ENCODE data around the gene CDH4.

The CDH4 gene

DNA sequence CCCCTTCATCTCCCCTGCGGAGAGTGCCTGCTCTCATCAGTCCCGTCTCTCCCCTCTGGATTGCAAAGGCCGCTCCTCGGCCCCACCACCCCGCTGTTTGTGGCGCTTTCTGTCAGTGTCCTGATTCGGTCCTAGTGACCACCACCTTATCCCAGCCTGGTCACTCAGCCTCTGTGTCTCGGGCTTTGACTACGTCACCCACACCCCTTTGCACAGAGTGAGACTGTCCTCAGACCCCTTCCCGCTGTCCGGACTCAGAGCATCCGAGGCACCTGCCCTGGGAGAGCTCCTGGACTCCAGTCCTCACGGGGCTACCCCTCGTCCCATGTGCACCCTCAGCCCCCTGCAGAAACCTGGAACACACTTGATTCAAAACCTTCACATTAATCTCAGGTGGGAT lies 433.4 kb downstream of the CDH4 start:
- DNase-seq, result no peak

DNA sequence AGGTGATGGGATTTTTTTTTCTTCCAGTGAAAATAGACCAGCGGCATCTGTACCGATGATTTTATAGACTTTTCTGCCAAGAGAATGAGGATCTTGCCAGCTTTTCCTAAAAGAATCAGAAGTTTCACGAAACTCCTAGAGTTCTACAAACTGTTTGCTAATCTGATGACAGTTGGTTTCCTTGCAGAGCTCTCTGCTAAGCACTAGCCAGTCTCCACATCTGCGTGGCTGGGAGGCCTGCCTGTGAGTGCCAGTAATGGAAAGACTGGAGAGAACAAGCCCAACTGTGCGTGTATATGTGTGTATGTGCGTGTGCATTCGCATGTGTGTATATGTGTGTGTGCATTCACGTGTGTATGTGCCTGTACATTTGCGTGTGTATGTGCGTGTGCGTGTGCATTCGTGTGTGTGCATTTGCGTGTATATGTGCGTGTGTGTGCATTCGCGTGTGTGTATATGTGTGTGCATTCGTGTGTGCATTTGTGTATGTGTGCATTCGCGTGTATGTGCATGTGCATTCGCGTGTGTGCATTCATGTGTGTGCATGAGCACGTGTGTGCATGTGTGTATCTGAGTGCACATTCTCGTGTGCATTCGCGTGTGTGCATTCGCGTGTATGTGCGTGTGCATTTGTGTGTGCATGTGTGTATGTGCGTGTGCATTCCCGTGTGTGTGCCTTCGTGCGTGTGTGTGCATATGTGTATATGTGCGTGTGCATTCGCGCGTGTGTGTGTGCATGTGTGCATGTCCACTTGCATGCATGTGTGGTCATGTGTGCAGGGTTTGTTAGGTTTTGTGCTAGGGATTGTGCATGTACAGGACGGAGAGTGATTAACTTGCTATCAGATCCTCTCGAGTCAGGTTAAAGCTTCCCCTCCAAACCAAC lies 434.2 kb downstream of the CDH4 start:
- DNase-seq, result no peak

DNA sequence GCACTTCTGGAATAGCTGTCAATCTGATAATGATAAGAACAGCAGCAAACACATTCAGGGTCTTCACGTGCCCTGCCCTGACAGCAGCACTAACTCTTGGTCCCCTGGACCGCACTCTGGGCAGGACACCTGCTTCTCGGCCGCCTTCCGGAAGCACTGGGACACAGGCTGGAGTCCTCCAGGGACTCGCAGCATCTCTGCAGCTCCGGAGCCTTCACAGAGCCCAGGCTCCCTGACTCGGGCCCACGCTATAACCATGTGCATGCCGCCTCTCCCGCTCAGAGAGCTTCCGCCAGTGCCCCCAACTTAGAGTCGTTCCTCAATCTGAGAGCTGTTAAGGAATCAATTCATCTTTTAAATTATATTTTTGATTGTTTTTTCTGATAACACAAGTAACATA lies 436.4 kb downstream of the CDH4 start:
- no peak for DNase-seq

DNA sequence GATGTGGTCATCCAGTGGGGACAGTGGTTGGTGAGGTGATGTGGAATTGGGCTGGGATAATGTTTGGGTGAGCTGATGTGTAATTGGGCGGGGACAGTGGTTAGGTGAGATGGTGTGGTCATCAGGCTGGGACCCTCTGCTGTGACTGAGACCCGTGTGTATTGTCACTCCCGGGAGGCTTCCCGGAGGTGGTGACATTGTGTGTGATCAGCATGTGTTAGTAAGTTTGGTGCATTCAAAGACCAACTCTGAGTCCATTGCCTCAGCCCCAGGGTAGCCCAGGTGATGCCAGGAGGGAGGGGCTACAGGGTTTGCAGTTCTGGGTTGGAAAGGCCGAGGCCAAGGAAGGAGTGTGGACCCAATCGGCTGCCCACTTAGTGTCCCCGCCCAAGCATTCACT lies 438.1 kb downstream of the CDH4 start:
- DNase-seq, result no peak

DNA sequence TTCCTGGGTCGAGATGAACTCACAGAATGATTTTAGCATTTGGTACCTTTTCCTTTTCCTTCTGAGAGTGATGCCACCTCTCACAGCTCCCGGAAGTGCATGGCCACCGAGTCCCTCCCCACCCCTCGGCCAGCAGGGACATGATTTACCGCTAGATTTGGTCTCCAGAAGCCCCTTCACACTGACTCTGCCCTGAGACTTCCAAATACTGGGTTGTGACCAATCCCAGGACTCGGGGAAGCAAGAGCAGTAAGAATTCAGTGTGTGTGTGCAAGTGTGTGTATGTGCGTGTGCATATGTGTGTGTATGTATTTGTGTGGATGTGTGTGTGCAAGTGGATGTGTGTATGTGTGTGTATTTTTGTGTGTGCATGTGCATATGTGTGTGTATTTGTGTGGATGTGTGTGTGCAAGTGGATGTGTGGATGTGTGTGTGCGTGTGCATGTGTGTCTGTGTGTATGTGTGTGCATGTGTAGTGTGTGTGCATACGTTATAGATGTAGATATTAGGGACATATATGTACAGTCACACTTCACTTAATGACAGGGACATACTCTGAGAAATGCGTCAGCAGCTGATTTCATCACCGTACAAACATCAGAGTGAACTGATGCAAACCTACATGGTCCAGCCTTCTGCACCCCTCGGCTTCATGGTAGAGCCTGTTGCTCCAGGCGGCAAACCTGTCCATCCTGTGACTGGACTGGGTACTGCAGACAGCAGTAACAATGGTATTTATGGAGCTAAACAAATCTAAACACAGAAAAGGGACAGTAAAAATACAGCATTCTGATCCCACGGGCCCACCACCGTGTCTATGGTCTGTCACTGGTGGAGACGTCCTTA lies 439.2 kb downstream of the CDH4 start:
- DNase-seq, result no peak

DNA sequence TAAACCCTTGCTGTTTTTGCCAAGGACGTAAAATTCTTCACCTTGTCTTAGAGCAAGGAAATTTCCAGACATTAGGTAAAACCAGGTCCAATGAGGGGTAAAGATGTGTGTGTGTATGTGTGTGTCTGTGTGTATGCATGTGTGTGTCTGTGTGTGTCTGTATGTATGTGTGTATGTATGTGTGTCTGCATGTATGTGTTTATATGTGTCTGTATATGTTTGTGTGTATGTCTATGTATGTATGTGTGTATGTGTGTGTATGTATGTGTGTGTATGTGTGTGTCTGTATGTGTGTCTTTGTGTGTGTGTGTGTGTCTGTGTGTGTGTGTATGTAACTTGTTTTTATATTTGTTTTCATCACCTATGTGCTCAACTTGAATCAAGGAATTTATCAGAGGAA lies 439.9 kb downstream of the CDH4 start:
- no peak for DNase-seq

DNA sequence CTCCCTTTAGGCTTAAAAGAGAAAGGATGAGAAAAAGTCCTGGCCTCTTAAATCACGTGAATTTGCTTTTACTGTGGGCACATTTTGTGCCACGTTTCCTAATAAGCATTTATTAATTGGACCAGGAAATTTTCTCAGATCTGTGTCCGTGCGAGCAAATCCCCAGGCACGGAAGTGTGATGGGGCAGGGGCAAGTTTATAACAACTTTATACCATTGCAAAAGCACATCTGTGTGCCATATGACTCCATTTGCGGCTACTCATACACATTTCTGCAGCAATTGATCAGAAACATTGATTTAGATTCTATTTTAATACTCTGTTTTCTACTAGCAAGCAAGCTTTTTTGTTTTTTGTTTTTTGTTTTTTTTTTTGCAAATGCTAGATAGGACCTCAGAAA lies 440.4 kb downstream of the CDH4 start:
- DNase-seq, result no peak

DNA sequence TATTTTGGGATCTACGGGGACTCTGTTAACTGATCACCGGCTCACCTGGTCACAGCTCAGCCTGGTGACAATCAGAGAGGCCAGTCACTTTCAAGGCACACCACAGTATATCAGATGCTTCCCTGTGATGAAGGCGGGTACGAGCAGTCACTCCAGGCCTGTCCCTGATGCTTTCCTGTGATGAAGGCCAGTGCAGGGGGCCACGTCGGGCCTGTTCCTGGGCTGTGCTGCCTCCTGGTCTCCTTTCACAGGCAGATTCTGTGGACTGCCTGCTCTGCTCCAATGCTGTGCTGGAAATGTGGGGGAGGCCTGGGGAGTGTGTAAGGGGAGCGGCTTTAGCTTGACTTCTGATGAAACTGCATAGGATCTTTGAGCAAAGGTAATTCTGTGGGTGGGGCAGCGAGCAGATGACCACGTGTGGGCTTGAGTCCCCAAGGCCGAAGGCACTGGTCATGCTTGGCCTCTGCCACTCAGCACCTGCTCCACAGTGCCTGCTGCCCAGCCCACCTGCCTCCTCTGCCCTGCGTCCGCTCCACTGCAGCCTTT lies 441.1 kb downstream of the CDH4 start:
- DNase-seq, result no peak

DNA sequence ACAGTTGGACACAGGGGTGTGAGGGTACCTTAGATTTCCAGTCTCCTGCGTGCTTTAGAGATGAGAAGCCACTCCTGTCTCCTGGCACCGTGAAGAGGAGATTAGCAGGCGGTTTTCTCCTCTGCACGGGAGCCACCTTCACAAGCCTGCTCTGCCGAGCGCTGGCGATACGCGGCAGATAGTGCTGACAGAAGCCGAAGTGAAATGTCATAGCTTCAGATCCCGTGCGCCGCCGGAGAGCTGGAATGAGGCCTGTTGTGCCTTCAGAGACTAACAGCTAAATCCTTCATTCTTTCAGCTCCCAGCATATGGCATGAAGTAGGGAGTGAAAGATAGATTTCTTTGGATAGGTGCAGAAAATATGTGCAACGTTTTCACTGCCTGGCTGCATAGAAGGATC lies 442.6 kb downstream of the CDH4 start:
- DNase-seq, result no peak

DNA sequence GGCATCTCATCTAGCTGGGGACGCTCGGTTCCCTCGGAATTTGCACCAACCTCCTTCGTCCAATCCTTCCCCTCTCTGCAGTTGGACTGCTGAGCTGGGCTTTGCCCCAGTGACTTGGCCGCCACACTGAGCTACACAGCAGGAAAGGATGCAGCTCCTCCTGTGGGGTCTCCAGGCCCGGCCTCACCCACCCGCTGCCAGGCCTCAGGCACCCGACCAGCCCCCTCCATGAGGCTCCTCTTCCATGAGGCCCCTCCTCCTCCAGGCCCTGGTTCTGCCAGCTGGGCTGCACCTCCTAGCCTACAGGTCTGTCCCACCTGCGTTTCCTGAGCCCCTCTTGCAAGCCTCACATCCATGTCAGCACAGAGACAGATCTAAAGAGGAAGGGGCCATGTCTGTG lies 443.7 kb downstream of the CDH4 start:
- DNase-seq, result no peak

DNA sequence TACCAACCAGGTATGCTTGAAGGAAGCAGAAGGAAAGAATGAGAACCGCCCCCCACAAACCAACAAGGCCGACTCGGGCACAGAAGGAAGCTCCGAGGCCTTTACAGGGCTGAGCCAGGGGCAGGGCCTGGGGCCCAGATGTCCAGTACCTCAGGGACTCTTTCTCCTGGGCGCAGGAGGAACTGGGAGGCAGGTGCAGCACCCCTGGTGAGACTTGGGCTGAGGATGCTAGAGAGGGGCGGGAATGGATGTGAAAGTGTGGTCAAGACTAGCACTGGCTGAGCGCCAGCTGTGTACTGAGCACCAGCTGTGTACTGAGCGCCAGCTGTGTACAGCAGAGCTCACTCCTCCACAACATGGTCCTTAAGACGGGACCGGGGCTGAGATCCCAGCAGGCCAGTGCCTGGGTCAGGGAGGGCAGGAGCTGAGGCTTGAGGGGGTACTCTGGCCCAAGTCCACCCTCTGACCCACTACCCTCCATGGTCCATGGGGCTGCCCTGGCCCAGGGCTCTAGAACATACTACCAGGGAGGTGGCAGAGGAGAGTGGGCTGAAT lies 444.2 kb downstream of the CDH4 start:
- DNase-seq, result no peak

DNA sequence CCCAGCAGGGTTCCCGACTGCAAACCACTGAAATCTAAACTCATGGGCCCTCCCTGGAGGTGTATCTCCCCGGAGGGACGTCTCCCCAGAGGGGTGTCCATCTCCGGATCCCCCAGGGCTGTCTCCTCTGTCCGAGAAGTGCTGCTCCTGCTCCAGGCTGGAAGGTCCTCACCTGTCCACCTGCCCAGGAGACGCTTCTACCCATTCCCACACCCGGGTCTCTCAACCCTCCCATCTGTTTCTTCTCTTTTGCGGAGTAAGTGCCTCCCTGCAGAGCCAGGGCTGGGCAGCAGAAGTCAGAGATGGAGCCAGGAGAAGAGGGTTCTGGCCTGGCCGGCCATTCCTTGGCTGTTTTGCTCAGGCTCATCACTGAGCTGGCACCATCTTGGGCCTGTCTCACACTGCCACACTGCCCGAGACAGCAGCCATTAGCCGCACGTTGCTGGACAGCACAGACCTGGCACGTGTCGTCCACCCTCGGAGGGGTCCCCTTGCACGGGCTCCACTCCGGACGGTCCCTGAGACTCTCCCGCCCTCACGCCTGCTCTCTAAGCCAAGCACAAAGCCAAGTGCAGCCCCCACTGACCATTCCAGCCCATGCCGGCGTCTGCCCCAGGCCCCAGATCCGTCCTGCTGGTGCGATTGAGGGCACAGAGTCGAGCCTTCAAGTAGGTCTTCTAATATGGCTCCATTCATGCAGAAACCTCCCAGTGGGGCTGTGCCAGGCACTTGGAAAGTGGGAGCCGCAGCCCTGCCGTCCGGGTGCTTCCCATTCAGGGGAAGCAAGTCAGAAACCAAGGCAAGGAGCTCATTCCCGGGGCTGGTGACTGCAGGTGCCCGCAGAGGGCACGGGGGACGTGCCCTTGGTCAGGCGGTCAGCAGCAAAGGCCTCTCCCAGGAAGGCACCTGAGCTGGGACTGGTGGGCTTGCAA lies 445.9 kb downstream of the CDH4 start:
- no peak for DNase-seq

DNA sequence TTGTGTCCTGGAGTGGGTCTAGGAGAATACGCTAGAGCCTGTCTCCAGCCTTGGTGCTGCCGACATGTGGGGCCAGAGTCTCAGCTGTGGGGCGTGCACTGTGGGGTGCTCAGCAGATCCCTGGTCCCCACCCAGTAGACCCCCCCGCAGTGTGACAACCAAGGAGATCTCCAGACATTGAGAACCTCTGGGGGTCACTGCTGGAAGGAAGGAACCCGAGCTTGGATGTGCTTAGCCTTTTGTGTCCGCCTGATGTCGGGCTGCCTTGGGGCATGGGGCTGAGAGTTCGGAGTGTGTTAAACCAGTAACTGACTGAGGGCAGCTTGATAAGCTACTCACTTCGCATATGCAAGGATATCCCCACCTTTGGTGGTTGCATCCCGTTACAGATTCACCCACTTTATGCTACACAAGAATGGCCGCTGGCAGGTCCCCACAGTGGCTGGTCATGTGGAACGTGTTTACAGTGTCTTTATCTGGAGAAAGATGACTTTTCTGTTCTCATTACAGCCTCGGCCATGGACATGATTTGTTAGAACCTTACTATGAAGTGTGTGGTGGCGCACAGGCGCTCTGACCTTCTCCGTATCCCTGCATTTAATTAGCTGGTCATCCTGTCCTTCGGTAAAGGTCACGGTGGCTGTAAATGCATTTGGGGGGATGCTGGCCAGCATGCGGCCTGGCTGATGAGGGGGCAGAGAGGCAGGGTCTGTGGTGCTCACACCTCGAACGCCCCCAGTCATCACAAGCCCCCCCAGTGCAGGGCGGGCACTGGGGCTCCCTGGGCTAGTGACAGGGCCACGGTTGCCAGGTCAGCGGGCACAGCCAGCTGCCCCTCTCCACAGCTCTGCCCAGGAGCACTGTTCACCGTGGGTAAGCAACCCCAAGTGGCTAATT lies 446.8 kb downstream of the CDH4 start:
- DNase-seq, result no peak

DNA sequence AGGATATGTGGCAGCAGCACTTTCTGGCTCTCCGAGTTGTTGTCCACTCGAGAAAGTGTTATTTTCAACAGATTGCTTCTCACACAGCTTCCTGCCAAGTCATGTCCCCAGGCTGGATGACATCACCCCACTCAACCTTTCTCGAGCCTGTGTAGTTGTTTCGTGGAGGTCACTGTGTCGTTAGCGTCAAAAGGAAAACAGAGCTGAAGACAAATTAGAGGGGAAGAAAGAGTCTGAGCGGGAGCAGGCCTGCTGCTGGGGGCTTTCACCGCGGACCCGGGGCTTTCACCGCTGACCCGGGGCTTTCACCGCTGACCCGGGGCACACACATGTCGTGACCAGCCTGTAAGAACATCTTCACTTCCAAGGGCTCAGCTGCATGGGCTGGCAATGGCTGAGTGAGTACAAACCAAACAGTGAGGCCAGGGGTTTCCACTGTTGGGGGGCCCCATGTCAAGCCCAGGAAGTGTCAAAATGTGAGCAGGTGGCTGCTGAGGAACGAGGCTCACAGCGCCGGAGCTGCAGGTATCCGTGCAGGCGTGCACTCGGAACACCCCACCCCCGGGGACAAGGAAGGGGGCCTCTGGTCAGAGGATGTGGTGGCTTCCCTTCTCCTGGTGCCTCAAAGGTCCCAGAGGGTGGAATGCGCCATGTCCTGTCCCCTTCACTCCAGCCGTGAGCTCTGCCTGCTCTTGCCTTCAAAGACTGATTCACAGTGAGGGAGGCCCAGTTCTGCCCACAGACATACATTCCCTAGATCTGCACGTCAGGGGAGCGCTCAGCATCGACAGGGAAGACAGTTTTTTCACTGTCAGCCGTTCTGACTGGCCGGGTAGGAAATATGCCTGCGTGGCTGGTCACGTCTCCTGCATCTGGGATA lies 447.7 kb downstream of the CDH4 start:
- DNase-seq, result no peak

DNA sequence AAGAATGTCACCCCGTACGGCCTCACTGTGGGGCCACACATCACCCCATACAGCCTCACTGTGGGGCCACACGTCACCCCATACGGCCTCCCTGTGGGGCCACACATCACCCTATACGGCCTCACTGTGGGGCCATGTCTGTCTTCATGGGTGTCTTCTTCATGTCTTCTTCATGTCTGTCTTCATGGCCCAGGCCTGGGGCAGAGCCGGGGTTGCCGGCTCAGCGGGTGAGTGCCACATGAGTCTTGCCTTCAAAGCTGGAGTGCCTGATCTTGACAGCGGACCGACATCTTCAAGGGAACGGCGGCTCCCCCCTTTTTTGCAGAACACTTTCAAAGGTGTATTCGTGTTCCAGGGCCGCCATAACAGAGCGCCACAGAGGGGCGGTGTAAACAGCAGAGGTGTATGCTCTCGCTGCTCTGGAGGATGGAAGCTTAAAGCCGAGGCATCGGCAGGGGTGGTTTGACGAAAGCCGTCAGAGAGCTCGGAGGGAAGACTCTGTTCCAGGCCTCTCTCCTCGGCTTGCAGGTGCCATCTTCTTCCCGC lies 448.6 kb downstream of the CDH4 start:
- no peak for DNase-seq

DNA sequence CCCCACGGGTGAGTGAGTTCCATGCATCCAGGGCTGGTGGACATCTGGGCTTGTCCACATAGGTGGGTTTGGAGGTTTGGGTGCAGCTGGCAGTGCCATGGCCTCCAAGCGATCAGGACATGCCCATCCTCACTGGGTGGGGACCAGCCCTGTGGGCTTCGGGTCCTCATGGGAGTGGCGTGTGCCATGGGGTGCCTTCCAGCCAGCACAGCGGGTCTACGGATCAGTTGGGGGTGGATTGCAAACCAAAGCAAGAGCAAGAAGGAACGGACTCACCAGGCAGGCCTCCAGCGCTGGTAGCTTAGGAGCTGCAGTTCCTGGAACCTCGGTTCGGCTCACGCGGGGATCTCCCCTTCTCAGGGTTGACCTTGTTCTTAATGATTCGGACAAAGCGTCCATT lies 449.3 kb downstream of the CDH4 start:
- no peak for DNase-seq

DNA sequence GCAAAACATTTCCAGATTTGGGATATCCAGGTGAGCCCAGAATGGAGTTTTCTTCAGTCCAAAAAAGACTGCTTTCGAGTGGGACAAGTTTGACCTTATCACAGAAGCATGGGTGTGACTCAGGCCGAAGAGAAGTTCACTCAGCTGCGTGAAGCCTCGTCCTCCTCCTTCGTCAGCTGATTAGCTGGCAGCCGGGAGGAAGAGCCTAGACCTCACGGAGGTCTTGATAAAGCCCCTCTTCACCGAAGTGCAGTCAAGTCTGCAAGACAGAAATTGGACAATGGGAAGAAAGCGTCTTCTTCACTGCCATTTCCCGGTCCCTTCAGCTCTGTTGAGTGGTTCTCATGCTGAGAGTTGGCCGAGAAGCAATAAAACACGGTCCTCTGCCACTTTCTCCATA lies 449.7 kb downstream of the CDH4 start:
- DNase-seq, result no peak

DNA sequence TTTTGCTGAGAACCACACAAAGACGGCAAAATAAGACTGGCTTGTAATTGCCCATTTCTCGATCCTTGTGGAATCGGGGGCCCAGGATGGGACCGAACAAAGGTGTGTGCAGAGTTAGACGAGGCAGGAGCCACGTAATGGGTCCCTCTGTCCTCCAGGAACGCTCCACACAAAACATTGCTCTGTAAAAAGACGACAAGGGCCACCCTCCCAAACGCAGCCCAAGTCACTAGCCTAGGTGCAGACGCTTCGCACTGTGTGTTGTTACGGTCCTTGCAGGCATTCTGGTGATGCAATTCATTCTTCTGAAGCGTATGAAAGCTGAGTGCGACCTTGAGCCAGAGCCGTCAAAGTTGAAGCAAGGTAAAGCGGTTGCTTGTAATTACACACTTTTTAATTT lies 450.2 kb downstream of the CDH4 start:
- no peak for DNase-seq

DNA sequence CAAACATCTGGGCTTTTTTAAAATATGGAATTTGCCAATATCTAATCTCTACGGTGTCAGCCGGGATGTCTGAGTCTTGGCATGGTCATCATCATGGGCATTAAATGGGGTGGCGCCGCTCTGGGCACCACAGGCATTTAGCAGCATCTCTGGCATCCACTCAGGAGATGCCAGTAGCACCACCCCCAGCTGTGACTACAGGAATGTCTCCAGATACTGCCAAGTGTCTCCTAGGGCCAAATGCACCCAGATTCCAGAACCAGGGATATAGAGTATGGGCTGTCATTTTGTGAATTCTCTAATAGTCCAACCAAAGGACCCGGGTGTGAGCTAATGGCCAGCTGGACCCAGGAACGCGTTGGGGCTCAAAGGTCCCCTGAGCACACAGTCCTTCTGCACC lies 452.6 kb downstream of the CDH4 start:
- no peak for DNase-seq

Data from KG1 (cell line).